IMR-90 (cell line): ENCODE data around the gene SHC2.

Experiments
- BHLHE40 ChIP-seq: fragments of 150-350 bp; IDR thresholded peaks from 2 replicates; pipeline ENCODE4 v1.6.1; 2016; ENCODE audit warnings: mild to moderate bottlenecking, low read depth, low read length
- CEBPB ChIP-seq: IDR thresholded peaks from 2 replicates; pipeline ENCODE4 v1.6.1; 2012; ENCODE audit warnings: low read depth, low read length, improper control_type of control experiment
- CTCF ChIP-seq: conservative IDR thresholded peaks from 2 replicates; pipeline ENCODE4 v1.5.1; 2012; ENCODE audit warnings: mild to moderate bottlenecking, low read depth, low read length, improper control_type of control experiment
- FOS ChIP-seq: fragments of 150-350 bp; IDR thresholded peaks from 2 replicates; pipeline ENCODE4 v1.6.1; 2016; ENCODE audit warnings: low read depth, low read length
- POLR2A ChIP-seq: IDR thresholded peaks from 2 replicates; pipeline ENCODE4 v1.6.1; 2012; ENCODE audit warnings: mild to moderate bottlenecking, low read depth, low read length
- RAD21 ChIP-seq: IDR thresholded peaks from 2 replicates; pipeline ENCODE4 v1.6.1; 2012; ENCODE audit warnings: low read length, improper control_type of control experiment

DNA sequence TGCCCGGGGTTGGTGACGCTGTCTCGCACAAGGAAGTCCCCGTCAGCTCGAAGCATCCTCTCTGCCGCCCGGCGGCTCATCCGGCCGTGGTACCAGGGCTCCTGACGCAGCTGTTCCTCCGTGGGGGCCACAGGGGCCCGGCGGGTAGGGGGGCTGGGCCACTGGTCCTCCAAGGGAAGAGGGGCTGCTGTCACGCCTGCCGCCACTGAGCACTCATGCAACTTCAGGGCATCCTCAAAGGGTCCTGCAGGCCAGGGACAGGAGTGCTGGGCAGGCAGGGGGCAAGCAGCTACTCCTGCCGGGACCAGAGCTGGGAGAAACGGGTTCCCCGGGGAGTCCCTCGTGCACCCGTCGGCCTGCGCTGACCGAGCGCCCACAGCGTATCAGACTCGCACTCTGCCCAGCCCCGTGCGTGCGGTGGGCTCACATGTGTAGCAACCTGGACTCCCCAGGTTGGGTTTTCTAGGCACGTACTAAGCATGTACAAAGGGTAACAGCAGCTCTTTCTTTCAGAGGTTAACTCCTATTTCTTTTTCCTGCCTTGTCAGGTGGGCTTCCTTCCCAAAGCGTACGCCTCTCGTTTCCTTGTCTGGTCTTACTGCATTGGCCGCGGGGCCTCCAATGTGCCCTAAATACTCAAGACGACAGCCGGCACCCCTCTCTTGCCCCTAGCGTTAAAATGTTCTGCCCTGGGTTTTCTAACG is 38.5 kb downstream of the SHC2 start:
- no peak for TF ChIP-seq CTCF
- TF ChIP-seq CEBPB: no peak
- TF ChIP-seq FOS: no peak
- TF ChIP-seq POLR2A: no peak
- TF ChIP-seq BHLHE40: no peak
- TF ChIP-seq RAD21: no peak
